Prostate gland (tissue), 2 donors: ENCODE results near the gene SYNJ2. TPM values are rescaled to one million over a fixed set of nuclear protein-coding genes. Genes with fewer than 3 reads are reported as not detected.

Experiments
- DNase-seq: peaks from one replicate; pipeline ENCODE4 v3.0.0-alpha.2; 2019; ENCODE audit warnings: low spot score
- H3K27ac ChIP-seq, 2 donors: fragments of 200-600 bp; sonication (generic); 2 replicates each; pipeline ENCODE4 v1.5.1; 2017 to 2019
- H3K27me3 ChIP-seq: fragments of 200-600 bp; sonication (generic); replicated peaks from 2 replicates; pipeline ENCODE4 v1.5.1; 2019; ENCODE audit not compliant: insufficient read depth
- H3K36me3 ChIP-seq, 2 donors: fragments of 200-600 bp; sonication (generic); 1 replicate in 1 of 2; 2 replicates in 1 of 2; pipeline versions ENCODE4 v1.5.1 to v1.8.1; 2017 to 2019
- H3K4me1 ChIP-seq: fragments of 200-600 bp; sonication (generic); replicated peaks from 2 replicates; pipeline ENCODE4 v1.5.1; 2019
- H3K4me3 ChIP-seq, 2 donors: fragments of 200-600 bp; sonication (generic); 2 replicates each; pipeline ENCODE4 v1.5.1; 2017 to 2019
- H3K9me3 ChIP-seq: fragments of 200-600 bp; sonication (generic); 2 replicates; pipeline ENCODE4 v1.5.1; 2017
- CTCF ChIP-seq, 4 experiments: fragments of 200-600 bp in 2 of 4; fragments of 450-650 bp in 2 of 4; sonication (generic) in 2 of 4; IDR thresholded peaks; 1 replicate in 3 of 4; 2 replicates in 1 of 4; pipeline ENCODE4 v1.5.1; 2016 to 2019; ENCODE audit warnings: antibody characterized with exemption in 4 of 4, mild to moderate bottlenecking in 2 of 4, moderate library complexity in 2 of 4
- POLR2A ChIP-seq: fragments of 450-650 bp; IDR thresholded peaks from one replicate; pipeline ENCODE4 v1.6.1; 2016; ENCODE audit warnings: antibody characterized with exemption, mild to moderate bottlenecking
- POLR2AphosphoS5 ChIP-seq: sonication (generic); formaldehyde crosslinking; IDR thresholded peaks from one replicate; pipeline ENCODE4 v1.6.1; 2017; ENCODE audit warnings: antibody characterized with exemption
- WGBS: methylation state at CpG from one replicate; pipeline ENCODE4 v1.1.5; 2018; 5-methylcytosine and 5-hydroxymethylcytosine counted together
- intact Hi-C: fragments of 100-400 bp; cut with DNase I; formaldehyde crosslinking; loops from one replicate; pipeline ENCODE4 v1.14.2; 2022
- total RNA-seq, 2 donors: library from RNA; depleted of rRNA; stranded (reverse); fragments of >200 nt; gene quantifications; one replicate each; pipeline ENCODE4 v1.1.0, GENCODE V29; 2016

The SYNJ2 gene
- total RNA-seq, 2 donors from 2014 or later = 19.7 to 19.9 TPM

GRCh38 chr6:158104696-158105095 lies 123.0 kb downstream of the SYNJ2 start:
- no peaks in the 10 kb centered on the region for H3K9me3 ChIP-seq
- H3K4me3 ChIP-seq = no peak overlapping the region
- H3K27ac ChIP-seq = no peak overlapping the region
- TF ChIP-seq CTCF (IDR thresholded peaks at IDR 0.05) (no peak), POLR2AphosphoS5 (no peak), POLR2A (no peak)
- H3K36me3 ChIP-seq = no peaks in the 10 kb centered on the region
- no peaks in the 10 kb centered on the region for H3K27me3 ChIP-seq
- WGBS = 78% methylated on average over 2 of the region's 2 CpGs
- intact Hi-C loops = no loop called here
- DNase-seq = no peak
- no peaks in the 10 kb centered on the region for H3K4me1 ChIP-seq

- WGBS = 99% methylated on average over 2 of the region's 2 CpGs
- intact Hi-C loops = no loop called here
- Histone ChIP-seq H3K36me3 (no peaks in the 10 kb centered on the region), H3K4me1 (no peaks in the 10 kb centered on the region), H3K4me3 (no peak overlapping the region), H3K9me3 (no peaks in the 10 kb centered on the region), H3K27ac (no peak overlapping the region), H3K27me3 (no peaks in the 10 kb centered on the region)
- no peak for TF ChIP-seq POLR2AphosphoS5
- TF ChIP-seq CTCF (IDR thresholded peaks at IDR 0.05) = no peak
- TF ChIP-seq POLR2A = no peak
- DNase-seq = no peak
These were observed 128.1 kb downstream of the SYNJ2 start for GRCh38 chr6:158109748-158110147.

- Histone ChIP-seq H3K36me3 (no peaks in the 10 kb centered on the region), H3K9me3 (no peaks in the 10 kb centered on the region), H3K27me3 (no peaks in the 10 kb centered on the region), H3K4me1 (no peaks in the 10 kb centered on the region), H3K27ac (no peak overlapping the region), H3K4me3 (no peak overlapping the region)
- intact Hi-C loops = no loop called here
- TF ChIP-seq CTCF (IDR thresholded peaks at IDR 0.05) (no peak), POLR2AphosphoS5 (no peak), POLR2A (no peak)
- WGBS = 82% methylated on average over 5 of the region's 5 CpGs
- DNase-seq = no peak
These were observed 129.3 kb downstream of the SYNJ2 start for GRCh38 chr6:158110986-158111385.

GRCh38 chr6:158111987-158112386 lies 130.3 kb downstream of the SYNJ2 start:
- TF ChIP-seq POLR2A (no peak), CTCF (IDR thresholded peaks at IDR 0.05) (no peak), POLR2AphosphoS5 (no peak)
- DNase-seq = no peak
- Histone ChIP-seq H3K27ac (no peak overlapping the region), H3K4me1 (no peaks in the 10 kb centered on the region), H3K36me3 (no peaks in the 10 kb centered on the region), H3K4me3 (no peak overlapping the region), H3K27me3 (no peaks in the 10 kb centered on the region), H3K9me3 (no peaks in the 10 kb centered on the region)
- 95% methylated on average over 5 of the region's 5 CpGs for WGBS
- intact Hi-C loops = no loop called here

GRCh38 chr6:158113802-158114201 lies 132.1 kb downstream of the SYNJ2 start:
- no peaks in the 10 kb centered on the region for H3K36me3 ChIP-seq
- no peak for DNase-seq
- intact Hi-C loops = no loop called here
- TF ChIP-seq POLR2AphosphoS5 (no peak), POLR2A (no peak), CTCF (IDR thresholded peaks at IDR 0.05) (no peak)
- no peaks in the 10 kb centered on the region for H3K27me3 ChIP-seq
- no peak overlapping the region for H3K27ac ChIP-seq
- no peaks in the 10 kb centered on the region for H3K4me1 ChIP-seq
- no peak overlapping the region for H3K4me3 ChIP-seq
- H3K9me3 ChIP-seq = no peaks in the 10 kb centered on the region
